Spleen (tissue), 7 donors: ENCODE data around the gene OXSM.

ENCODE experiments used
- CTCF ChIP-seq, 11 experiments: fragments of 200-600 bp in 7 of 11; fragments of 450-650 bp in 4 of 11; sonication (generic) in 4 of 11; IDR thresholded peaks in 8 of 11; conservative IDR thresholded peaks in 3 of 11; 1 replicate in 7 of 11; 2 replicates in 4 of 11; pipeline versions ENCODE4 v1.4.0 to v1.8.0; 2016 to 2021; ENCODE audit warnings: antibody characterized with exemption in 11 of 11, inconsistent platforms in 4 of 11, mild to moderate bottlenecking in 1 of 11
- POLR2A ChIP-seq, 3 donors: fragments of 450-650 bp; IDR thresholded peaks; one replicate each; pipeline ENCODE4 v1.5.1; 2017; ENCODE audit warnings: antibody characterized with exemption in 3 of 3, mild to moderate bottlenecking in 1 of 3
- POLR2AphosphoS5 ChIP-seq, 3 donors: sonication (generic); formaldehyde crosslinking; IDR thresholded peaks; one replicate each; pipeline ENCODE4 v1.5.1; 2017; ENCODE audit warnings: antibody characterized with exemption in 3 of 3
- donor health status: DM: no; HTN: no; CAD: no; lungs with moderate emphysema.
- donor health status: DM: no; HTN: no; CAD: no.
- donor health status: DM: no; HTN: no; CAD: no.

- TF ChIP-seq CTCF (IDR thresholded peaks at IDR 0.05 in 8 of 11, conservative IDR thresholded peaks at IDR 0.05 in 3 of 11) (no peak), POLR2A (IDR thresholded peaks at IDR 0.05) (no peak), POLR2AphosphoS5 (IDR thresholded peaks at IDR 0.05) (no peak)
These were observed 13.9 kb downstream of the OXSM start for GRCh38 chr3:25803833-25804232.
